NCI-H2107 treated with DMSO at 0.1 percent for 48 hours (cell line): ENCODE results near the gene MTHFSD.

Experiments
- DNase-seq: peaks from one replicate; lab custom pipeline; 2025; ENCODE audit not compliant: unreplicated experiment; lab: John Stamatoyannopoulos, UW

The MTHFSD gene

DNA sequence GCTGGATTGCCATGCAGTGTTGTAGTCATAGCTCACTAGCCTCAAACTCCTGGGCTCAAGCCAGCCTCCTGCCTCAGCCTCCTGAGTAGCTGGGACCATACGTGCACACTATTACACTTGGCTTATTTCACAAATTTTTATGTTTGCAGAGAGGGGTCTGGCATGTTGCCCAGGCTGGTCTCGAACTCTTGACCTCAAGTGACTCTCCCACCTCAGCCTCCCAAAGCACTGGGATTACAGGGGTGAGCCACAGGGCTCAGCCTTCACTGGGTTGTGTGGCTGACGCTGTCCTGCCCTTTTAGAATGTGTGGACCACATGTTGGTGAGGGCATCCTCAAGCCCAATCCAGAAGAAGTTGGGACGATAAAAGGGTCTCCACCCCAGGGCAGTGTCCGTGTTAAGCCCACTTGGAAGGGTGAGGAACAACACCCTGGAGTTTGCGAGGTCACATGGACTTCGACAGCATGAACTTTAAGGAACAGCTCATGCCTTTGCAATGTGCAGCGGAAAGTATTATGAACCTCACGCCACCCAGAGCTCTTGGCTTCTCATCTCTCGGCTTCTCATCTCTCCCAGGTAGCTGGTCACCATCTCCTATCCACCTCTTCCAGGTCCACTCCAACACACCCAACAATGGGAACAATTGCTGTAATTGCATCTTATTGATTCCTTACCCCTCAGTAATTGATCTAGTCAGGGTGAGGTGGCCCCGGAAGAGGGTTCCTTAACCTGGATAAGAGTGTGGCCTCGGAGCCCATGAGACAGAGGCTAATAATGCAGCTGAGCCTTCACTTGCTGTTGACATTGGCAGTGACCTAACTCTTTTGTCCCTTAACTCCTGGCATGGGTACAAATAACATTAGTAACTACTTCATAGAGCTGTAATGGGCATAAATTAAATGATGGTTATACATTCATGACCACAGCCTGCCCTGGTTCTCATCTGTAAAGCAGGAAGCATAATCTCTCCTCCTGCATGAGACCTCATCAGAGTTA lies 30.0 kb upstream of the MTHFSD start:
- DNase-seq: no peak

DNA sequence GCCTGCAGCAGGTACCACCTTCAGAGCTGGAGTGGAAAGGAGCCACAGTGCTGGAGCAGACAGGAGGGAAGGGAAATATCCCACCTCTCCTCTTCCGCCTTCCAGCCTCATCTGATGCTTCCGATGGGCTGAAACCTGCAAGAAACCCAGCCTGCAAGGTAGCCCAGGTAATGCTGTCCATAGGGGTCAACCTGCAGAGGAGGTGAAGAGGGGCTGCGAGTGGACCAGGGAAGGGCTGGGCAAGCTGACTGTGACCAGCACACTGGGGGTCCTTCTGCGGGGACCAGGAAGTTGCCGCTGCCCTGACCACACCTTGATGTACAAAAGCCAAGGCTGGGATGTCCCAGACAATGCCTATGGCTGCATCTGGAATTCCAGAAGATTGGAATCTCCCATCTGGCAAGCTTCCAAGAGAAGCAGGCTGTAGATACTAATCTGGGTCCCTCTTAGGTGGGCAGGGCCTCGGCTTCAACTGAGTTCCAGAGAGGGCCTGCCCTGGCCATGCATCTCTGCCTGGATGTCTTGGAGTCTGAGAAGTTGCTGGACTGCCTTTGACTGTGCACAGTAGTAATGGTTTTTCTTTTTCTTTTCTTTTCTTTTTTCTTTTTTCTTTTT lies 29.1 kb upstream of the MTHFSD start:
- no peak for DNase-seq

DNA sequence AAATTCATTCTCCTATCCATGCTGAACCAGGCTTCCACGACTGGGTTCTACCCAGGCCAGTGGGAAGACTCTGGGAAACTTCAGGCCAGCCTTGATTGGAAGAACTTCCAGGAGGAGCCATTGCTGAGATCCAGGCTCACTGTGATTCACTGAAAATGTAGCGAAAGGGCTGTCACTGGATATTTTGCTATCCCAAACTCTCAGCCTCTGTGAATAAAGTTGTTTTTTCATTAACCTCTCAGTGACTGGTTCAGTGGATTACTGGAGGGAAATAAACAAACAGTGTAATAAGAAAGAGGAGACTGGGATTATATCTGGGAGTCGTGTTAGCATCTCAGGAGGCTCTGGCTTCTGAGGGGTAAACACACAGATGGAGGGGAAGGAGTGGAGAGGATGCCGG lies 26.4 kb upstream of the MTHFSD start:
- DNase-seq: no peak

DNA sequence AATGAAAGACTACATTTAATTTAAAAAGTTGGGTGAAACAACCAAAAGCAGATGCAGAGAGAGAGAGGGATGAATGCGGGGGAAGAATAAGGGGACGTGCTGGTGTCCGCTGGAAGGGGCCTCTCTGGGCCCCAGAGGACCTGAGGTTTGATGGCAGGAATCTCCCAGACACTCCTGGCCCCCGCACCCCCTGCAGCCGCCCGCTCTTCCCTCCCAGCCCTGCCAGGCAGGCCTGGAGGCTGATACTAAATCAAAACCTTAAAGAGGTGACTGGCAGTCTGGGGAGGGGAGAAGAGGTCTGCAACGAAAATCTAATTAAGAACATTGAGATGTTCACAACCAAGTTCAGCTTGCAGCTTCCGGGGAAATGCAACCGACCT lies 25.7 kb upstream of the MTHFSD start:
- DNase-seq: no peak

DNA sequence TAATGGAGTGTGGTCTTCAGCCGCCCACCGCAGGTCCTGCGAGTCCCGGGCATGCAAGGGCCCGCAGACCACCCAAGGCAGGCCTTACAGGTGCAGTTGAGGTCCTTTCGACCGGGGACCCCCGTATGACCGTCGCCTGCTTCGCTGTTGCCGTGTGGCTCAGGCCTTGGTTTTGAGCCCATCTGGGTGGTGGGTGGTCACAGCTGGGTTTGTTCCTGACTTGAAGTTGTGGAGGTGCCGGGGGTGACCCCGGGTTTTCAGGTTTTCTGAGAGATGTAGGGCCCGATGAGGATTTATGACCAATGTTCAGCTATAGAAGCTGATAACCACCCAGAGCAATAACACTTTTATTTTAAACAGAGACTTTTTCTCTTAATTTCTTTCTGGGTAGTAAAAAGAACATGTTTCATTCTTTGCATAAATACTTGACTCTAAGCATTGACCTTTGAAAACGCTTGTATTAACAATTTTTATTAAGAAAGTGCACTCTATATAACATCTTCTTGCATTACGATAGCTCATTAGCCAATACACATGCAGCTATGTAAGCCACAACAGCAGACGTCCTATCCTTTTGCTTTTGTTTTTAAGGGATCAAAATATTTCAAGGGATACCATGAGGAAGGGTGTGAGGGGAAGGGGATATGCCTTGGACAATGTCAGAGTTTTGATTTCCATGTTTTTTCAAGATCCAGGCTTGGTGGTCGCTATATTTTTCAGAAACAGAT lies 25.2 kb upstream of the MTHFSD start:
- DNase-seq: no peak

DNA sequence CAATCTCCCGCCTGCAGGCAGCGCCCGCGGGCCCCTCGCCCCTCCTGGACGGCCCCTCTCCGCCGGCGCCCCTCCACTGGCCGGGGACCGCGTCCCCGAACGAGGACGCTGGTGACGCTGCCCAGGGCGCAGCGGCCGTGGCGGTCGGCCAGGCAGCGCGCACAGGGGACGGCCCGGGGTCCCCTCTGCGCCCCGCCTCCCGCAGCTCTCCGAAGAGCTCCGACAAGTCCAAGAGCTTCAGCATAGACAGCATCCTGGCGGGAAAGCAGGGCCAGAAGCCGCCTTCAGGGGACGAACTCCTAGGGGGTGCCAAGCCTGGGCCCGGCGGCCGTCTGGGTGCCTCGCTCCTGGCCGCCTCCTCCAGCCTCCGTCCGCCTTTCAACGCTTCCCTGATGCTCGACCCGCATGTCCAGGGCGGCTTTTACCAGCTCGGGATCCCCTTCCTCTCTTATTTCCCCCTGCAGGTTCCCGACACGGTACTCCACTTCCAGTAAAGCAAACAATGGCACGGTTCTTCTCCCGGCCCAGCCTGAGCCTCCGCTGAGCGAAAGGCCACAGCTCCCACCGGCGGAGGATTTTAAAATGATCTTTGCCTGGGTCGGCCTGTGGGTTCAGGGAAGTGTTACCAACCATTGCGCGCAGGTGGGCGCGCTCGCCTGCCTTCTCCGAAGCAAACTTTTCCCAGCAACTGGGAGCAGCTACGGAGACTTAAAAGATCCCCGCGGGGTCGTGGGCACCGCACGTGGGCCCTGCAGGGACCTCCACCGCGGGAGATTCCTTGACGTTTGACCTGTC lies 24.4 kb upstream of the MTHFSD start:
- no peak for DNase-seq

DNA sequence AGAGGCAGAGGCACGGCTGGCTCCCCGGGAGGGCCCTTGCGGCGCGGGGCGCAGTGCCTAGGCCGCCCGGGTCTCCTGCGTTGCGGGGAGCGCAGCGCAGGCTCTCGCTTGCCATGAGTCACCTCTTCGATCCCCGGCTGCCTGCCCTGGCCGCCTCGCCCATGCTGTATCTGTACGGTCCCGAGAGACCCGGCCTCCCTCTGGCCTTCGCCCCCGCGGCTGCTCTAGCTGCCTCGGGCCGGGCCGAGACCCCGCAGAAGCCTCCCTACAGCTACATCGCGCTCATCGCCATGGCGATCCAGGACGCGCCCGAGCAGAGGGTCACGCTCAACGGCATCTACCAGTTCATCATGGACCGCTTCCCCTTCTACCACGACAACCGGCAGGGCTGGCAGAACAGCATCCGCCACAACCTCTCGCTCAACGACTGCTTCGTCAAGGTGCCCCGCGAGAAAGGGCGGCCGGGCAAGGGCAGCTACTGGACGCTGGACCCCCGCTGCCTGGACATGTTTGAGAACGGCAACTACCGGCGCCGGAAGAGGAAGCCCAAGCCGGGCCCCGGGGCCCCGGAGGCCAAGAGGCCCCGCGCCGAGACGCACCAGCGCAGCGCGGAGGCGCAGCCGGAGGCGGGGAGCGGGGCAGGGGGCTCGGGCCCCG lies 23.7 kb upstream of the MTHFSD start:
- no peak for DNase-seq

DNA sequence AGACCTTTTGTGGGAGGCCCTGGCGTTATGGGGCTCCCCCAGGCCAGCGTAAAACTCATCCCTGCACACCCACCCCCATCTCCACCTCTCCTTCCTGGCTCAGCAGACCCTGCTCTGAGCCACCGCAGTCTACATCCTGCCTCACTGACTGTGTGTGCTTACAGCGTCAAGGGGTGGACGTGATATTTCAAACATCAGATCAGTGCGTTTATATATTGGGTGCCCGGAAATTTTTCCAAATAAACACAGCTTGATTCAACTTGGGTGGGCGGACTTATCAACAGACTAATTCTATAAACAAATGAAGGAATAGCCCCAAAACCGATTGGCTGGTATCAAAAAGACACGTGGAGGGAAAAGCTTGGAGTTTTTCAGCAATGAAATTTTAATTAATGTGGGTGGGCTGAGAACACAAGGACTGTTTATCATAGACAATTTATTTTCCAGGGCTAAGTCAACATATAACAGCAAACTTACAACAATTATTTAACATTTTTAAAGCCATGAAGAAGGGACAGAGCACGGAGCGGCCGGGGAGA lies 23.1 kb upstream of the MTHFSD start, which contains the start of gene FOXL1:
Gene FOXL1 (plus strand): TSS at position 489 of the 539 bp plus-strand sequence. CDS start 175 bp downstream, outside the sequence.
- no peak for DNase-seq

DNA sequence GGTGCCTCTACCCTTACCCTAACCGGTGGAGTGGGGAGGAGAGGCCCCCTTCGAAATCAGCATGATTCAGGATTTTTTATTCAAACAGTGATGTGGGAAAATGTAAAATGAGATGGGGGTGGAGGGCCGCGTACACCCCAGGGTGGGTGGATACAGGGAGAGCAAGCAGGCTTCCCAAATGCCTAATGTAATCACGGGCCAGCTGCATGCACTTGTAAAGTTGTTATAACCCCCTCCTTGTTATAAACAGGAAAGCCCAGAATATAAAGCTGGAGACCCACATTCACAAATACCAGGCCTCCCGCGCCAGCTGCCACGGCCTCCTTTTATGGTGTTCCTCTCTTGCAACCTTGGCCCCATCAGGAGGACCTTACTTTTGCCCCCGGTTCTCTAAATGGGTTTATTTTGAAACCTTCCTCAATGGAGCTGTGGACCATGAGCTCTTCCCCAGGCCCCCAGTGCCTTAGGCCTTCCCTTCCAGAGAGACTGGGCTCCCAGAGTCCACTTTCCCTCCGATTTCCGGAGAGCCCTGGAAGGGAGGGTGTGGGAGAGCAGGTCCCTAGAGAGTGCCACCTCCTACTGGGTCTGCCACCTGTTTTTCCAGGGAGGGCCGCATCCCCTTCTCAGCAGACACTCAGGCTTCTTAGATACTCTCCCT lies 22.4 kb upstream of the MTHFSD start:
- DNase-seq: no peak

DNA sequence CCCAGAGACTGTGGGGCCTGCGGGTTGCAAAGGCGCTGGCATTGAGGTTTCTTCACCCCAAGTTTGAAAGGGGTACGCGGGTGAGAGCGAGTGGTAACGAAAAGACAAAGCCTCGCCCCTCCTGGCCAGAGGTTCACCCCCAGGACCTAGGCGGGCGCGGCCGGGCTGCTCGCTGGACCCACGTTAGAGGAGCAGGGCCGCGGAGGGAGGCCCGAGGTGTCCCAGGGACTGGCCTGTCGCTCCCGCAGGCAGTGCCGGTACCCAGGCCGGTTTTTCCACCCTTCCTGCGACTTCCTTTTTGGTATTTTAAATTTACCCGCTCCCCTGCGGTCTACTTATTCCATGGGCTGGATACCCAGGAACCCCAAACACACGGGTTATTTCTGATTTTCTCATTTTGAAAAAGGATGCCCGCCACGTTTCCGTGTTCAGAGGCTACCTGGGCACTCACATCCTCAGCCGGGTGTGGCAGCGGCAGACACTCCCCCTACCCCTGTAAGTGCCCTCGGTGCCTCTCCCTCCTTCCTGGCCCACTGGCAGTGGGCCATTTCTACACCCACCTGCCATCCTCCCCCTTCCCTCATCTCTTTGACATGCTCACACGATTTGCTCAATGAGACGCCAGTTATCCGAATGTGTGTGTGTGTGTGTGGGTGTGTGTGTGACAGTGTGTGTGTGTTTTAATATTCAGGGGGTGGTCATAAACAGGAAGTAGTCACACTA lies 21.7 kb upstream of the MTHFSD start:
- no peak for DNase-seq

DNA sequence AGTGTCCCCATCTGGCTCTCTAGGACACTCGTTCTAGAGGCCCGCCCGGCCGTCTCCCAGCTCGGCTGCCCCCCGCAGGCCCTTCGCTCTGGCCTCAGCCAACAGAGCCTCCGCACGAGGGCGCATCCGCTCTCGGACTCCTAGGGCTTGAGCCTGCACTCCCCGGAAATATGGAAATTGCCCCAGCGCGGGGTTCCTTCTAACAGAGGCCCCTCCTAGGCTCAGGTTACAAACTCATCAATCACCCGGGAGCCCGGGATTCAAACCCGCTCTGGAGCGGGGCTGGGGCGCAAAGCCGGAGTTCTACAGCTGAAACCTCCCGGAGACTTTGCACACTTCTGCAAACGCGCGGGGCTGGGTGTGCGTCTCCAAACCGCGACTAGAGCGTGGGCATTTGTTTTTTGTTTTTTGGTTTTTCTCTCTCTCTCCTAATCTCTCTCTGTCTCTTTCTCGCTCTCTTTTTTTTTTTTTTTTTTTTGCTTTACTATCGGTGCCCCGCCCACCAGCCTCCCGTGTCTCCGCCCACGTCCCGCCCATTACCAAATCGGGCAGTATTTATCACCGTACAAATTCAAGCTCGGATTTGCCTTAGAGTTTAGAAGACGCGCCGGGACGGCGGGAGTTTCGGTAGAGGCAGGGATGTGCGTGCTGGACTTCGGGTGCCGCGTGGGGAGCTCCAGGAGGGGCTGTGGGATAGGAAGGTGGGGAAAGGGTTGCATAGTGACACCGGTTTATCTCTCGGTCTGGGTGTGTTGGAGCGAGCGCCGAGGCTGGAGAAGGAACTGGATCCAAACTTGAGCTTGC lies 20.9 kb upstream of the MTHFSD start:
- peak; percentile 23 for DNase-seq

DNA sequence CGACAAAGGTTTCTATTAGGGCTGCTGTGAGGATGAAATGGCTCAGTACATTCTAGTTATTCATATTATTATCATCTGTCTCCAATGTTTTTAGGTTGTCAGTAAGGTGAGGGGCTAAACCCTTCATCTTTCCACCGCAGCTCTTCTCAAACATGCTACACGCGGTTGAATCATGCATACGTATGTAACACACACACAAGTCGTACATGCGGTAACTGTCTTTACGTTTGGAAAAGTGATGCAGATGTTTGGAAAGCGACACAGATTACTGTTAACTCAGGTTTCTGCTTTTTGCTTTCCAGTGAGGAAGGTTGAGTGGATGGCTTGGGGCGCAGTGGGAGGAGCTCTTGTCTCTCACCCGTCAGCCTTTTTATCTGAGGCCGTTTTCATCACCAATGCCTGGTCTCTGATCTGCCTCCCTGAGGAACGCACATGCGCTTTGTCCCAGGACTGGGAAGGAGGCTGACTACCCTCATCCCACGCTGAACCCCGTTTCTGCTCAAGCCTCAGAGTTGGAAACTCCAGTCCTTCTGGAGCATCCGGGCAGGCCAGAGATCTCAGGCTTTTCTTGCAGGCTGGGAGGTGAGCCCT lies 20.2 kb upstream of the MTHFSD start:
- DNase-seq: no peak

DNA sequence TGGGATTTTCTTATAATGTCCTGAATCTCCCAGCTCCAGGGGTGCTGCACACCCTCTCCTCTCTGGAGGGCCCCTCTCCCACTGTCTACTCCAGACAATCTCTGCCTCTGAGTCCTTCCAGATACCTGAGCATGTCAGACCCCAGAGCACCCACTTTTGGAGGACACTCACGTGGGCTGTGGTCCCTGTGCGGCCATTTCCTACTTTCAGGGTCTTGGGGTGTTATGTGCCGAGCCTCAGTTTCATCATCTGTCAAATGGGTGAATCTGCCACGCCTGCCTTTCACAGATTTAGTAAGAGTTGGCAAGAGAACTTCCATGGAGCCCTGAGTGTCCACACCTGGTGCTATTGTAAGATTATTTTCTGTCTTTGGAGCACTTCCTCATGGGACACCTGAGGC lies 19.6 kb upstream of the MTHFSD start:
- DNase-seq: no peak

DNA sequence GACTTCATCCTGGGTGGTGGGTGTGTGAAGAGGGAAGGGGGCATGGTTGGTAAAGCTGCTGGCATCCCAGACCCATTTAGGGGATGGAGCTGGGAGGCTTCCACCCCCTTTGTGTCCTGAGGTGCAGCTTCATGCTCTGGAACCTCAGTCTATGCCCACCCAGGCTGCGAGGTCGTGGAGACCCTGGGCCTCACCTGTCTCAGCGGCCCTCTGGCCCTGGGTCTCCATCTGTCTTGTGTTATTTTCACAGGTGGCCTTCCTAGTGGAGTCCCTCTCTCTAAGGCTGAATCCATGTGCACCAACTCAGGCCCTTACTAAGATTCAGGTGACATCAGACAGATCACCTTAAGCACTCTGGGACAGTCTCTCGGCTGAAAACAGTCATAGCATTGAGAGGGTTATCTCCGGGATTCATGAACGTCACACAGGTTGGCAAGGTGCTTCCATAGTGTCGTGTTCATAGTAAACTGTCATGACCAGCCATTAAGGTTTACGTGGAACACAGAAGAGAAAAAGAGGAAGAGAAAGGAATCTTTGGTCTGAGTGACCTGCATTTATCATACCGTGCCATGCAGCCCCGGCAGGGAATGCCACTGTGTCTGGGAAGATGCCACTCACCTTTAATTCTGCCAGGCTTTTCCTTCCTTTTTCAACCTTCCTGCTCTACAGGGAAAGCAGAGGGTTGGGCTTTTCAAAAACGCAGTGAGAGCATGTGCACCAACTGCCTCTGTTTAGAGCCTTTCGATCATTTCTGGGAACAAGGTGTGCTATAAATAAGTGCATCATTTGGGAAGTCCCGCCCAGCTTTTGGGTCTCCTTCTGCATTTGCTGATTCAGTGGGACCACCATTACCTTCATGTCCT lies 18.8 kb upstream of the MTHFSD start:
- no peak for DNase-seq

DNA sequence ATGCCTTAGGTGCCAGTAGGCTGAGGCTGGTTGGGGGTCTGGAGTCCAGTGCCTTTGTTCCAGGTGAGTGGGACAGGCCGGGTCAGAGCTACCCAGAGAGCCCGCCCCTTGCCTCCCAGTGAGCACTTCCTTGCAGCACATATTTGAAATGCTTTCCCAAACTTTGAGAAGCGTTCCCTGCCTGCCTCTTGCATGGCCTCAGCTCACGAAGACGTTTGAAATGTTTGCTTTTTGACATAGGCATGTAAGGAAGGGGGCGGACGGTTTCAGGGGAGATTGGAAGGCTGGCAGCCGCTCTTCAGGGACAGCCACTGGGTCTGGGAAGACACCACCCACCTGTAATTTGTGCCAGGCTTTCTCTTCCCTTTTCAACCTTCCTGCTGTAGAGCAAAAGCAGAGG lies 18.2 kb upstream of the MTHFSD start:
- no peak for DNase-seq

DNA sequence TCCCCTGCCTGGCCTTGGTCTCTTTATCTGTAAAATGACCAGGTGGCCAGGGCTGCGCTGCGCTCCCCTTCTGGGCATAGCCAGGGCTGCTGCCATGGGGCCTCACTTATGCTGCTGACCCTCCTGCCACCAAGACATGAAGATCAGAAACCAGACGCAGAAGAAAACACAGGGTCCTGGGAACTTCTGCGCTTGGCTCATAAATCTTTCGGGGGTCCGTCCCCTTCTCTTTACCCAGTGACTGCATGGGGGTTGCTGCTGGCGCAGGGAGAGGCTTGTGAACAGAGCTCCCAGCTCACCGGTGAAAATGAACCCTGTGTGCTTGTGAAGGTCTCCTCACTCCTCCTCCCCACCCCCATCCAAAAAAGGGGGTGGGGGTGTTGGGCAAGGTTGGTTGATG lies 17.6 kb upstream of the MTHFSD start:
- no peak for DNase-seq

DNA sequence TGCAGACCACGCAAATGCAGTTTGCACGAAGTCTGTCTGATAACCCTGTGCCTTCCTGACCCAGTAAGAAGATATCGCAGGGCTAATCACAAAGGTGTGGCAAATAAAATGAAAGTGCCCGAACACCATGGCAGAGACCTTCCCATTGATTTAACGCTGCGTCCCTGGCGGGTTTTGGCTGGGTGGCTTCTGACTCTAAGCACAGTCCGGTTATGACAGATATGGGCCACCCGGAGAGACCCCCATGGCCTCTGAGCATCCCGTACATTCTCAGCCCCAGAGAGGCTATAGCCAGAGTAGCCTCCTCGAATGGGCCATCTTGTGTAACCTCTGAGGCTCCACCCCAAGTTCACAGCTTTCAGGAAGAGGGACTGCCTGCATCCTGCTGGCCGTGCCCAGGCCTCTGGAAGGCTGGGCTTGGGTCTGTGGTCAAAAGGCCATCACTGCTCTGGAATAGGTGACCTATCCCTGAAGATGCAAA lies 17.0 kb upstream of the MTHFSD start:
- DNase-seq: no peak
